Right forelimb (tissue), 1 donor: ENCODE results near the gene ZFR.
"Not testable (repeated sequence)": the region's sequence is repeated elsewhere in the genome, so short reads cannot be mapped to it uniquely, and the experiment has no call there.

Experiments used
- DNase-seq: peaks from one replicate; pipeline ENCODE4 v3.0.0-alpha.2; 2018

ZFR gene

GRCh38 chr5:32317041-32317440 is 127.5 kb downstream of the ZFR start:
- no peak for DNase-seq

DNA sequence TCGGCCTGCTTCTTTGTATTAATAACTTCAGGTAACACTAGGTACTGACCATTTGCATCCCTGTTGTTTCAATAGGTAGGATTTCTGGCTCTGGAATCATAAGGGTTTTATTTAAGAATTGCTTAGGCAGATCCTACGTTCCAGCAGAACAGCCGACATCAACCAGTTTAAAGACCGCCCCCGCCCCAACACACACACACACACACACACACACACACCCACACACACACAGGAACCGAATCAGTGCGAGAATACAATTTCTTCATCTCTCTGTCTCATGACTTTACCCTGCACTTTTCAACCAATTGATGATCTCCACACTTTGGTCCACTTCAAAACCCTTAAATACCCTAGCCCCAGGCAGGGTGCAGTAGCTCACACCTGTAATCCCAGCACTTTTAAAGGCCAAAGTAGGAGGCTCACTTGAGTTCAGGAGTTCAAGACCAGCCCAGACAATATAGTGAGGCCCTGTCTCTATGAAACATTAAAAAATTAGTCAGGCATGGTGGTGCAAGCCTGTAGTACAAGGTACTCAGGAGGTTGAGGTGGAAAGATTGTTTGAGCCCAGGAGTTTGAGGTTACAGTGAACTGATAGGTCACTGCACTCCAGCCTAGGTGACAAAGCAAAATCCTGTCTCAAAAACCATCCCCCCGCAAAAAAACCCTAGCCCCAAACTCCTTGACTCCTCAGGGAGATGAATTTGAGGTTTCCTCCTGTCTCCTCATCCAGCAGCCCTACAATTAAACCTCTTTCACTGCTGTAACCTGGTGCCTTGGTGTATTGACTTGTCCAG is 129.1 kb downstream of the ZFR start:
- DNase-seq, result no peak

DNA sequence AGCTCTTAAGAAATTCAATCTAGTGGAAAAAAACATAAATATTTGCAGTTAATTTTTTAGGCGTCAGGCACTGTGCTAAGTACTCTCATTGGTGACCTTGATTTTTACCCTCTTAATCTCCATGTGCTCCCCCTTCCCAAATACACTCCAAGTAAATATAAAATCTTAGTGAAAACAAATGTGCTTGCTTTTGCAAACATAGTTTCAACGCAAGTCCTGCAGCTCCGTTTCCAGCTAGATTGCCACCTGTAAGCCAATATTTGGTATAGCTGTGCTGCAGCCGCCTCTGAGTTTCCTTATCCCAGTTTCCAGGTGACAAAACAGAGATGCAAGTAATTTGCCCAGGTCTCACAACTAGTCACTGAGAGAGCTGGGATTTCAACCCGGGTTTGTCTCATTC is 129.9 kb downstream of the ZFR start:
- no peak for DNase-seq

DNA sequence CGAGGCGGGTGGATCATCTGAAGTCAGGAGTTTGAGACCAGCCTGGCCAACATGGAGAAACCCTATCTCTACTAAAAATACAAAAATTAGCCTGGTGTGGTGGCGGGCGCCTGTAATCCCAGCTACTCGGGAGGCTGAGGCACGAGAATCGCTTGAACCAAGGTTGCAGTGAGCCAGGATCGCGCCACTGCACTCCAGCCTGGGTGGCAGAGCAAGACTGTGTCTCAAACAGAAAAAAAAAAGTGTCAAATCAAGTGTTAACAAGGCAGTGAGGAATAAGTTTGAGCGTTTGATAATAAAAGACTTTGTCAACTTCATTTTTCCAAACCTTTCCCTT is 130.4 kb downstream of the ZFR start:
- DNase-seq, result not testable (repeated sequence)

GRCh38 chr5:32312595-32313332 is 131.8 kb downstream of the ZFR start, which contains the start of gene MTMR12:
Gene MTMR12, minus strand, starts transcription at chr5:32312939. Its CDS starts 101 bp downstream, at chr5:32312838.
- DNase-seq, result peak; percentile 100

GRCh38 chr5:32312197-32312594 is 132.3 kb downstream of the ZFR start:
- peak; percentile 77 for DNase-seq

- DNase-seq, result no peak
These were observed 132.9 kb downstream of the ZFR start for GRCh38 chr5:32311404-32312196.

DNA sequence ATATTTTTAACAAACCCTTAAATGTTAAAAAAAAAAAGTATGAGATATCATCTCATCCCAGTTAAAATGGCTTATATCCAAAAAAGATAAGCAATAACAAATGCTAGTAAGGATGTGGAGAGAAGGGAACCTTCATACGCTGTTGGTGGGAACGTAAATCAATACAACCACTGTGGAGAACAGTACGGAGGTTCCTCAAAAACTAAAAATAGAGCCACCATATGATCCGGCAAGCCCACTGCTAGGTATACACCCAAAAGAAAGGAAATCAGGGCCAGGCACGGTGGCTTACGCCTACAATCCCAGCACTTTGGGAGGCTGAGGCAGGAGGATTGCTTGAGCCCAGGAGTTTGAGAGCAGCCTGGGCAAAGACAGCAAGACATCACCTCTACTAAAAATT is 134.8 kb downstream of the ZFR start:
- DNase-seq, result no peak

DNA sequence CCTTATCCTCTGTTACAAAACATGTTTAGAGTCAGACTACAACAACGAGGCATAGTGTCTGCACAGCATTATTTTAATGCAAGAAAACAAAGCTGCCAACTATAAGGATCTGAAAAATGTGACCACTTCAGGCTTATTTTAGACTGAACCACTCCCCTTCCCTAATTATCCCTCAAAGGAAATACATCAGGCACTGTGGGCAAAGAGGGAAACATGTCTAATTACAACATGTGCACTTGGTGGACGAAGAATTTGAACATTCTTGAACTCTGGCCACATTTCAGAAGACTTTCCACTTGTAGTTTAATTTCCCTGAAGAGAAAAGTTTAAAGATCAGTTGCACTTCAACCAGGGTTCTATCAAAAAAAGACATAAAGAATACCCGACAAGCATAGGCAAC is 135.6 kb downstream of the ZFR start:
- no peak for DNase-seq

DNA sequence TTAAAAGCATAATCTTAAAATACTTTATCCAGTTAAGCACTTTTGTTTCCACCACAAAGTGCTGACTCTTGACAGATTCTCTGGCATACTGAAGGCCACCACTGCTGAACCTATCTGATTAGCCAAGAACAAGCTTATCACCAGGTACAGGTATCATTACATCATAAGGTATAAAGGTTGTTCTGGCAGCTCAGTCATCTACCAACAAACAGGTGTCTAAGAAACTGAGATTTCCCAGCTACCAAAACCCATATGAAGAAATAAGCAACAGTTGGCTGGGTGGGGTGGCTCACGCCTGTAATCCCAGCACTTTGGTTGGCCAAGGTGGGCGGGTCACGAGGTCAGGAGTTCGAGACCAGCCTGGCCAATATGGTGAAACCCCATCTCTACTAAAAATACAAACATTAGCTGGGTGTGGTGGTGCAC is 136.8 kb downstream of the ZFR start:
- no peak for DNase-seq

DNA sequence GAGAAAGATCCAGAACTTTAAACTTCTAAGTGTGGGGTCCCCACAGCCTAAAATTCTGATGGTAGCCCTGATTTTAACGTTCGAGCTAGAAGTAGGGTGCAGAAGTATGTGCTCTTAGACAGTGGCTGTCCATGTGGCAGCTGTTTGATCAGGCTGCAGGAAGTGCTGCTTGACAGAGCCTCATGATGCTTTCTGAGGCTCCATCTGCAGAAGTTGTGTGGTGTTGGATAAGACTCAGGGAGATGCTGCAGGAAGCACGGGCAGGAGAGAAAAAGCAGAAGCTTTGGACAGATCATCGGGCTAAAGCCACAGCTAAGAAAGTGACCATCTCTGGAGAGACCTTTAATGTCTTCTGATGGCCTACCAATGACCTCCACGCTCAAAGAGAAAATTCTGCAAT is 139.9 kb downstream of the ZFR start:
- no peak for DNase-seq
